Transverse colon (tissue), 4 donors: ENCODE results near the gene ACSM5.
"Not testable (repeated sequence)": the region's sequence is repeated elsewhere in the genome, so short reads cannot be mapped to it uniquely, and the experiment has no call there.

ENCODE experiments used
- EP300 ChIP-seq: sonication (generic); formaldehyde crosslinking; IDR thresholded peaks from one replicate; pipeline ENCODE4 v1.6.1; 2017; ENCODE audit warnings: antibody characterized with exemption, low read depth
- POLR2A ChIP-seq: fragments of 450-650 bp; IDR thresholded peaks from one replicate; pipeline ENCODE4 v1.6.1; 2016; ENCODE audit warnings: antibody characterized with exemption, mild to moderate bottlenecking, moderate library complexity
- POLR2AphosphoS5 ChIP-seq, 3 donors: sonication (generic); formaldehyde crosslinking; IDR thresholded peaks; one replicate each; pipeline ENCODE4 v1.6.1; 2016; ENCODE audit warnings: antibody characterized with exemption in 3 of 3
- TF ChIP-seq, protein P1 (sequence below), 5 experiments: fragments of 200-600 bp in 3 of 5; fragments of 450-650 bp in 2 of 5; sonication (generic) in 3 of 5; IDR thresholded peaks; 1 replicate in 2 of 5; 2 replicates in 3 of 5; pipeline ENCODE4 v1.5.1; 2016 to 2017; ENCODE audit warnings: antibody characterized with exemption in 5 of 5, inconsistent platforms in 3 of 5, mild to moderate bottlenecking in 2 of 5, moderate library complexity in 1 of 5

DNA sequence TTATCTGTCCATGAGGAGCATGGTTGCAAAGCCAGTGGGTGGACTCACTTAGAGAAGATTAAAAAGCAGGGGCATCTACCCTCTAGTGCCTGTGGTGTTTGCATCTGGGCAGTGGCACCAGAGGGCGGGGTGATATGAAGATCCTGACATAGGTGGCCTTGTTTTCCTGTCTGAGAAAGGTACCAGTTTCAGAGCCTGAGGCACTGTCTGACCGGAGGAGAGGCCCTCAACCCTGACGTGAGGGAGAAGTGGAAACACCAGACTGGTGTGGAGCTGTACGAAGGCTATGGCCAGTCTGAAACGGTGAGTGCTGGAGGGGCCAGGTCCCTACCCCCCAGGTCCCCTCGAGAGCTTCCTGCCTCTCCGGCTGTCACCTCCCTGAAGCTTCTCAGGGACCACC is 20.2 kb downstream of the ACSM5 start:
- not testable (repeated sequence) for TF ChIP-seq POLR2A; POLR2AphosphoS5 (IDR thresholded peaks at IDR 0.05); EP300
- TF ChIP-seq, protein P1, sequence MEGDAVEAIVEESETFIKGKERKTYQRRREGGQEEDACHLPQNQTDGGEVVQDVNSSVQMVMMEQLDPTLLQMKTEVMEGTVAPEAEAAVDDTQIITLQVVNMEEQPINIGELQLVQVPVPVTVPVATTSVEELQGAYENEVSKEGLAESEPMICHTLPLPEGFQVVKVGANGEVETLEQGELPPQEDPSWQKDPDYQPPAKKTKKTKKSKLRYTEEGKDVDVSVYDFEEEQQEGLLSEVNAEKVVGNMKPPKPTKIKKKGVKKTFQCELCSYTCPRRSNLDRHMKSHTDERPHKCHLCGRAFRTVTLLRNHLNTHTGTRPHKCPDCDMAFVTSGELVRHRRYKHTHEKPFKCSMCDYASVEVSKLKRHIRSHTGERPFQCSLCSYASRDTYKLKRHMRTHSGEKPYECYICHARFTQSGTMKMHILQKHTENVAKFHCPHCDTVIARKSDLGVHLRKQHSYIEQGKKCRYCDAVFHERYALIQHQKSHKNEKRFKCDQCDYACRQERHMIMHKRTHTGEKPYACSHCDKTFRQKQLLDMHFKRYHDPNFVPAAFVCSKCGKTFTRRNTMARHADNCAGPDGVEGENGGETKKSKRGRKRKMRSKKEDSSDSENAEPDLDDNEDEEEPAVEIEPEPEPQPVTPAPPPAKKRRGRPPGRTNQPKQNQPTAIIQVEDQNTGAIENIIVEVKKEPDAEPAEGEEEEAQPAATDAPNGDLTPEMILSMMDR (IDR thresholded peaks at IDR 0.05), result not testable (repeated sequence)
